ENCODE measurements around the gene AKIRIN1.
"Not testable (repeated sequence)": the region's sequence is repeated elsewhere in the genome, so short reads cannot be mapped to it uniquely, and the experiment has no call there.

AKIRIN1 gene, protein sequence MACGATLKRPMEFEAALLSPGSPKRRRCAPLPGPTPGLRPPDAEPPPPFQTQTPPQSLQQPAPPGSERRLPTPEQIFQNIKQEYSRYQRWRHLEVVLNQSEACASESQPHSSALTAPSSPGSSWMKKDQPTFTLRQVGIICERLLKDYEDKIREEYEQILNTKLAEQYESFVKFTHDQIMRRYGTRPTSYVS

DNA sequence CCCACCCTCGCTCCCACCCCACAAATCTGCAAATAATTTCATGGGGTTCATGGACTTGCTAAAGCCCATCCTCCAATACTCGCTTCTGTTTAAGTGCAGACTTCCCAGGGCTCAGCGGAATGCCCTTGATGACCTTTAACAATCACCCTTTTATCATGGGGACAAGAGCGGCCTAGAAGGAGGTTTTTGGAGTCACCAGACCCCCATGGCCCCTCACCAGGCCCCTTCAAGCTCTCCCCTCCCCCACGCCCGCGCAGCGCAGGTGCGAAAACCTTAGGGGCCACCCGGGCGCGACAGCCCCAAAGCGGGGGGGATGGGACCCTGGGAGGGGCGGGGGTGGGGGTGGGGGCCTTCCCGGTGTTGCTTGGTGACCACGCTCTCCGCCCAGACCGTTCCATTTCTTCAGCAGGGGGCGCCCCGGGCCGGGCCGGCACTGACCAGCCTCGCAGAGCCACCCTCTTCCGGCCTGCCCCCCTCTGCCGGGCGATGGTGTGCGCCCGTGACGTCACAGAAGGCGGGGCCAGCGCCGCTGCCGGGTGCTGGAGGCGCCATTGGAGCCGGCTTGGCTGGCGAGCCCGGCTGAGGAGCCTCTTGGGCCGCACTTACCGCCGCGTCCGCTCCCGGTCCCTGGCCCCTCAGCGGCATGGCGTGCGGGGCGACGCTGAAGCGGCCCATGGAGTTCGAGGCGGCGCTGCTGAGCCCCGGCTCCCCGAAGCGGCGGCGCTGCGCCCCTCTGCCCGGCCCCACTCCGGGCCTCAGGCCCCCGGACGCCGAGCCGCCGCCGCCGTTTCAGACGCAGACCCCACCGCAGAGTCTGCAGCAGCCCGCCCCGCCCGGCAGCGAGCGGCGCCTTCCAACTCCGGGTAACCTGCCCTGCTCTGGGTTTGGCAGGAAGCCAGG is at the start of gene AKIRIN1:
TSS of gene AKIRIN1 (plus strand) at position 539 of the 900 bp plus-strand sequence. CDS start at position 644, 105 bp downstream.
- peak; percentile 92 for DNase-seq (ENCODE audit: low read depth, low spot score)

DNA sequence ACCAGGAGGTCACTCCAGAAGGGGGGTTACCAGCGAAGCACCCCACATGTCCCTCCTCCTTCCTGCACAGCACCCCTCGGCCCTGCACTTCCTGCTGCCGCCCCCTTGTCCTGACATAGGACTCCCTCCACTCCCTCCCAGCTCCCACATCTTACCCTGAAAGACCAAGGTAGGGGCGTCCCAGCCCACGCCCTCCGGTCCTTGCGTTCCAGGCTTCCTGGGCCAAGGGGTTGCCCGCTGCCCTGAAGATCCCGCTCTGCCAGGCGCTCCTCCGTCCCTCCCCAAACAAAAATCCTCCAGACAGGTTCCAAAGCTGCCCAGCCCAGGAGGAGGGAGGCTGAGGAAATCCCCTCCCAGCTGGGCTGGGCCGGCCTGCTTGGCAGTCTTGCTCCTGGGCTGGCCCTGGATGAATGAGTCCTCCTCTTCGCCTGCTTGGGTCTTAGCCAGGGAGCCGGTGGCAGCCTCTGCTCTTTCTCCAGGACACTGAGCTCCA is 49.5 kb upstream of the AKIRIN1 start, which contains the start of gene RHBDL2:
TSS of gene RHBDL2 (minus strand) at position 304 of the 493 bp plus-strand sequence. CDS start 22,618 bp downstream, outside the sequence.
- DNase-seq (ENCODE audit: low read depth, low spot score) = no peak

GRCh38 chr1:38942664-38943428 is 48.2 kb upstream of the AKIRIN1 start:
- DNase-seq (ENCODE audit: low read depth, low spot score) = no peak

DNA sequence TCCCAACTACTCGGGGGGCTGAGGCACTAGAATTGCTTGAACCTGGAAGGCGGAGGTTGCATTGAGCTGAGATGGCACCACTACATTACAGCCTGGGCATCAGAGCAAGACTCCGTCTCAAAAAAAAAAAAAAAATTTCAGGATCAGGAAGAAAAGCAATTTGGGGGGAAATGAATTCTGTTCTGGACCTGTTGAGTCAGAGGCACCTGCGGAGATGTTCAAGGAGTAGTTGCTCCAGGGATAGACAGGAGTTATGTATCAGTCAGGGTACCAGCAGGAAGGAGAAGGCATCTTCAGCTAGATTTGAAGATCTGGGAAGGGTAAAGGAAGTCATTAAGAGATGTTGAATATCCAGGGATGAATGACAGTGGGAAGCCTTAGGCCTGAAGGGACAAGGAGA is 46.5 kb upstream of the AKIRIN1 start:
- no peak for DNase-seq (ENCODE audit: low read depth, low spot score)

DNA sequence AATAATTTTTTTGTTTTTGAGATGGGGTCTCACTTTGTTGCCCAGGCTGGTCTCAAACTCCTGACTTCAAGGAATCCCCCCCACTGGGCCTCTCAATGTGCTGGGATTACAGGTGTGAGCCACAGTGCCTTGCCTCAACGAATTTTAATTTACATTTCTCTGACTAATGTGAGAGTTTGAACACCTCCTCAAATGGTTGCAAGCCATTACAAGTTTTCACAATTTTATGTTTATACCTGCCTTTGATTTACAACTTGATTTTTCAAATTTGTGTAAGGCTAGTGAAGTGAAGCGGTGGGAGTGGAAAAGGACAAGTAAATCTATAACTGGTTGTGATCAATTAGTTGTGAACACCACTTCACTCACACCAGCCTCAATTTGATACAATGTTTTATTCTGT is 40.5 kb upstream of the AKIRIN1 start:
- DNase-seq (ENCODE audit: low read depth, low spot score) = no peak

DNA sequence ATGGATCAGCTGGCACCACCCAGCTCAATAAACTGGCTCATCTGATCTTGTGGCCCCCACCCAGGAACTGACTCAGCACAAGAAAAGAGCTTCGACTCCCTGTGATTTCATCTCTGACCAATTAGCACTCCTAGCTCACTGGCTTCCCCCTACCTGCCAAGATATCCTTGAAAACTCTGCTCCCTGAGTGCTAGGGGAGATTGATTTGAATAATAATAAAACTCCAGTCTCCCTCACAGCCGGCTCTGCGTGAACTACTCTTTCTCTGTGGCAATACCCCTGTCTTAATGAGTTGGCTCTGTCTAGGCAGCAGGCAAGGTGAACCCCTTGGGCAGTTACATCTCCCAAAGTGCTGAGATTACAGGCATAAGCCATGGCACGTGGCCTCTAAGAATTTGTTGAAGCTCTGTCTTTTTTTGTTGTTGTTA is 37.6 kb upstream of the AKIRIN1 start:
- no peak for DNase-seq (ENCODE audit: low read depth, low spot score)

- DNase-seq (ENCODE audit: low read depth, low spot score) = no peak
Measured at GRCh38 chr1:38958967-38959366, 32.1 kb upstream of the AKIRIN1 start.

- no peak for DNase-seq (ENCODE audit: low read depth, low spot score)
Measured at GRCh38 chr1:38962113-38962512, 29.0 kb upstream of the AKIRIN1 start.

DNA sequence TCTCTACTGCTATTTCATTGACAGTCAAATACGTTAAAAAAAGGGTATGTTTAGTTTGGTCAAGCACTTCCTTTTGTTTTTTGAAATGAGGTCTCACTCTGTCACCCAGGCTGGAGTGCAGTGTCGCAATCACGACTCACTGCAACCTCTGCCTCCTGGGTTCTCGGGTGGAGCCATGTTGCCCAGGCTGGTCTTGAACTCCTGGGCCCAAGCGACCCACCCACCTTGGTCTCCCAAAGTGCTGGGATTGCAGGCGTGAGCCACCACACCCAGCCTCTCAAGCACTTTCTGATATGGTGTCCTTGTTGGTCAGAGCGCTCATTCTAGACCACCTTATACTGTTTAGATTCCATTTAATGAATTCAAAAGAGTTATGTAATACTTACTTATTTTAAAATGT is 28.5 kb upstream of the AKIRIN1 start:
- DNase-seq (ENCODE audit: low read depth, low spot score) = no peak

GRCh38 chr1:38964140-38964548 is 26.9 kb upstream of the AKIRIN1 start:
- DNase-seq (ENCODE audit: low read depth, low spot score) = no peak

- DNase-seq (ENCODE audit: low read depth, low spot score) = not testable (repeated sequence)
Measured at GRCh38 chr1:38973145-38973544, 17.9 kb upstream of the AKIRIN1 start.

DNA sequence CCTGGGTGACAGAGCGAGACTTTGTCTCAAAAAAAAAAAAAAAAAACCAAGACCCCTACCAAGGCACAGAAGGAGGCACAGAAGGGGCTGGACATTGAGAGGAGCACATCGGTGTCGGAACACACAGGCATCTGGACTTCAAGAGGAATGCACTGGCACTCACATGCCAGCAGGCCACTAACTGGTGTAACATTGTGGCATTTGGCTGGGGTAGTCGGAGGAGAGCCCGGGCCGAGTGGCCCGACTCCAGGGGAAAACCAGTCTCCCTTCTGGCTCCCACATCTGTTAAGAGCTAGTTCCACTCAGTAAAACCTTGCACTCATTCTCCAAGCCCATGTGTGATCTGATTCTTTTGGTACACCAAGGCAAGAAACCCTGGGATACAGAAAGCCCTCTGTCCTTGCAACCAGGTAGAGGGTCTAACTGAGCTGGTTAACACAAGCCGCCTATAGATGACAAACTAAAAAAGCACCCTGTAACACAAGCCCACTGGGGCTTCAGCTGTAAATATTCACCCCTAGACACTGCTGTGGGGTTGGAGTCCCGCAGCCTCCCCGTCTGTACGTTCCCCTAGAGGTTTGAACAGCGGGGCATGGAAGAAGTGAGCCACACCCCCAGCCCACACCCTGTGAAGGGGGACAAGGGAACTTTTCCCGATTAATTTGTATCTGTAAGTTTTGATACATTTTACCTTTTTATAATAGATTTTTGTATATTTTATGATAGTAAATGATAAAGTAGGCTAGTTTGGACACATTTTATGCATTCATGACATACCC is 17.2 kb upstream of the AKIRIN1 start:
- no peak for DNase-seq (ENCODE audit: low read depth, low spot score)

- DNase-seq (ENCODE audit: low read depth, low spot score) = peak; percentile 7
Measured at GRCh38 chr1:38977399-38978244, 13.5 kb upstream of the AKIRIN1 start.

DNA sequence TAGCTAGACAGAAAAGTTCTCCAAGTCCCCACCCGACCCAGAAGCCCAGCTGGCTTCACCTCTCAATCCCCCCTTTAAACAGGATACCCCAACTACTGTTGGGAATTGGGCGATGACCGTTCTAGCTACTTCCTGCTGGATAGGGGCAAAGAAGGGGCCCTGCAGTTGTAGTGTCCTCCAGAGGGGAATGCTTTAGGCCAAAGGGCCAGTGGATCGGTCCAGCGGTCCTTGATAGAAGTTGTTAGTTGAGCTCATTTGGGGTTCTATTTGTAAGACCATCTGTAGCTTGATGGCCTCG is 12.9 kb upstream of the AKIRIN1 start:
- not testable (repeated sequence) for DNase-seq (ENCODE audit: low read depth, low spot score)

DNA sequence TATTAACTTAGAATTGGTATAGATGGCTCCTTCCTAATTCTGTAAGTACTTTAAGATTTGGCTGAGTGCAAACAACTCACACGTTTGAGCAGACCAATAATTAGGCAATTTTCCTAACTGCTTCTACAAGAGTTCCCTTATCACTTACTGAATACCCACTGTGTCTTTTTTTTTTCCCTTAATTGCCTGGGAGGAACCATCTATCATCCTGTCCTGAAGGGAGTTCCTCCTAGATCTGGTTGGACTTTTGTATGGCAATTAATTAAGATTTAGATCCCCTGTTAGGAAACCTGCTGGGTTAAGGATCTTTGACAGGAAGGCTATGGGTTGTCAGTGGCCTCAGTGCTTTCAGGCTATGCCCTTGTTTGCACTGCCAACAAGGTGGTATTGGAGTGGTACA is 11.7 kb upstream of the AKIRIN1 start:
- DNase-seq (ENCODE audit: low read depth, low spot score) = not testable (repeated sequence)

GRCh38 chr1:38989979-38990378 is 1.1 kb upstream of the AKIRIN1 start:
- DNase-seq (ENCODE audit: low read depth, low spot score) = no peak

GRCh38 chr1:38990386-38990737 is 714 bp upstream of the AKIRIN1 start:
- DNase-seq (ENCODE audit: low read depth, low spot score) = no peak

DNA sequence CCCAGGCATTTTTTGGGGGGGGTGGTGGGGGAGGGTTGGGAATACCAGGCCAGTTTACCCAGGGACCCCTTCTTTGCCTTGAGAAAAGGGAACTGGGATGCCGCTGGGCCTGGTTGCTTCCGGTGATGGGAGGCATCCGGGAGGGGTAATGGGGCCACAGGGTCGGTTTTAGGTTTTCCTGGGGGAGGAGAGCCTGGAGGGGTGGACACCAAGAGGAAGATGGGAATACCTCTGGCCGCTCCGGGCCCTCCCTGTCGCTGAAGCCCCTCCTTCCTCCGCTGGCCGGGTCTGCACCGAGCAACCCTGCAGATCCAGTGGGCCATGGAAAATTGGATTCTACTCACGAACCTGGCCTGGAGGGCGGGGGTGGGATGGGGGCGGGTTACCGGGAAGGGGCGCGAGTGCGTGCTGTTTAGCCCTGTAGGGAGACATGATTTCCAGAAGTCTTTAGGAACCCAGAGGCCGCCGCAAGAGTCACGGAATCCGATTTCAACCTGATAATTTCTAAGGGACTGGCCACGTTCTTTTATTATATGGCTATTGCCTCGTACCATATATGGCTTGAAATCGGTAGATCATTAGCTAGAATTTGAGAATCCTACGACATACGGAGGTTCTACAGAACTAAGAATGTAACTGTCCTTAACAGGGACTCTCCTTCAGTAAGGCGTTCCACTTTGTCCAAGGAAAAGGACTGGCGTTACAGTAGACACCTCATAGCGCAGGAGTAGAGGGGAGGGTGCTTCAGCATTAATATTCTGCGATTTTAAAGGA is 749 bp downstream of the AKIRIN1 start:
- no peak for DNase-seq (ENCODE audit: low read depth, low spot score)

DNA sequence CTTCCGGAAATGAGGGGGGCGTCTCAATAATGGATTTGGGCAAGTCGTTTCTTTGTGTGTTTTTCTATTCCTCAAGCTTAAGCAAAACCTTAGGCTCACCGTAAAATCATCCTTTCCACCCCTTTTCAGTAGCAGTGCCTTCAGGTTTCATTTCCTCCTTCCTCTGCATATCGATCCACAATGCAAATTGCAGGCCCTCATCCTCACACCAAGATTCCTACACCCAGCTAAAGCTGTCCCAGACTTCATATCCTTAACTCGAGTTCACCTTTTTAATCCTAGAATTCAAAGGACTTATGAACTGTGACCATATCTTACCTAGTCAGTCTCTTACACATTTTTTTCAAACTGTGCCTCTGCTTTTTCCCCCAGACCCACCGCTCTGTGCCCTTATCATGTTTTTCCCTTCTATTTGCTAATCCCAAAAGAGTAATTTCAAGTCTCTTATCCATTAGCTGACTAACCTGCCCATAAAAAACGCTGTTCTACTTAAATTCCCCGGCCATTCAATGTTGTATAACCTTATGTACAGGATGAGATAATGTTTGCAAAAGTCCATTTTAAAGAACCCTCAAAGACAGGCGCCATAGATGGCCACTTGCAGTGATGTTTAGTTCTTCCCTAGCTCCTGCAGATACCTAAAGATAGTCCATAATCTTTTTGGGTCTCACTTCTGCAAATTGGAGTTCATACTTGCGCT is 1.5 kb downstream of the AKIRIN1 start:
- DNase-seq (ENCODE audit: low read depth, low spot score) = no peak

Data from activated naive CD8-positive, alpha-beta T cell treated with anti-CD3 and anti-CD28 coated beads, Interleukin-2, amount 50 U/mL, for 16 hours (primary cell).